ENCODE measurements around the gene ZSCAN21. TPM values are rescaled to one million over a fixed set of nuclear protein-coding genes. Genes with fewer than 3 reads are reported as not detected.

ZSCAN21 gene
- total and polyA plus RNA-seq, 7 donors = 6.8 to 25.6 (median 12.2) TPM

- Histone ChIP-seq H3K4me3 (no peak overlapping the region), H3K27ac (no peak overlapping the region), H3K36me3 (ENCODE audit: insufficient read depth in 1 of 2, low read depth in 1 of 2) (peaks cover 32 to 95% of the 10 kb centered on the region in 2 donors), H3K27me3 (ENCODE audit: insufficient read depth in 3 of 3, low read length in 2 of 3) (no peaks in the 10 kb centered on the region), H3K9me3 (peaks cover 25% of the 10 kb centered on the region), H3K4me1 (no peaks in the 10 kb centered on the region)
- no peak for DNase-seq
- intact Hi-C loops (cut with DNase I) = no loop called here
- TF ChIP-seq CTCF (IDR thresholded peaks at IDR 0.05) = no peak
- no peak for ATAC-seq
- 97 to 98% (median 98%) methylated on average over 10 of the region's 10 CpGs for WGBS, 3 donors
Measured at GRCh38 chr7:100072462-100072861, 22.9 kb downstream of the ZSCAN21 start.

- DNase-seq (no peak), ATAC-seq (no peak)
- no peak overlapping the region for H3K4me3 ChIP-seq
- WGBS, 3 donors = 95 to 99% (median 95%) methylated on average over 7 of the region's 7 CpGs
- no peak overlapping the region for H3K27ac ChIP-seq
- peaks cover 35 to 98% of the 10 kb centered on the region in 2 donors for H3K36me3 ChIP-seq (ENCODE audit: insufficient read depth in 1 of 2, low read depth in 1 of 2)
- H3K4me1 ChIP-seq = peaks cover 7% of the 10 kb centered on the region
- TF ChIP-seq CTCF (IDR thresholded peaks at IDR 0.05) = no peak
- intact Hi-C loops (cut with DNase I) = no loop called here
- H3K27me3 ChIP-seq (ENCODE audit: insufficient read depth in 3 of 3, low read length in 2 of 3) = no peaks in the 10 kb centered on the region
- peaks cover 25% of the 10 kb centered on the region for H3K9me3 ChIP-seq
Measured at GRCh38 chr7:100074841-100075240, 25.3 kb downstream of the ZSCAN21 start.

- peaks cover 23% of the 10 kb centered on the region for H3K9me3 ChIP-seq
- peaks cover 29 to 94% of the 10 kb centered on the region in 2 donors for H3K36me3 ChIP-seq (ENCODE audit: insufficient read depth in 1 of 2, low read depth in 1 of 2)
- no peak for DNase-seq
- no peak for TF ChIP-seq CTCF (IDR thresholded peaks at IDR 0.05)
- 92 to 94% (median 93%) methylated on average over 6 of the region's 6 CpGs for WGBS, 3 donors
- H3K4me3 ChIP-seq = no peak overlapping the region
- no peaks in the 10 kb centered on the region for H3K27me3 ChIP-seq (ENCODE audit: insufficient read depth in 3 of 3, low read length in 2 of 3)
- intact Hi-C loops (cut with DNase I) = no loop called here
- ATAC-seq = no peak
- H3K27ac ChIP-seq = no peak overlapping the region
- peaks cover 13% of the 10 kb centered on the region for H3K4me1 ChIP-seq
Measured at GRCh38 chr7:100075418-100075817, 25.8 kb downstream of the ZSCAN21 start.

GRCh38 chr7:100077205-100077604 lies 27.6 kb downstream of the ZSCAN21 start:
- Histone ChIP-seq H3K9me3 (peaks cover 5% of the 10 kb centered on the region), H3K4me1 (peaks cover 15% of the 10 kb centered on the region), H3K4me3 (no peak overlapping the region), H3K27ac (no peak overlapping the region), H3K27me3 (ENCODE audit: insufficient read depth in 3 of 3, low read length in 2 of 3) (no peaks in the 10 kb centered on the region), H3K36me3 (ENCODE audit: insufficient read depth in 1 of 2, low read depth in 1 of 2) (peaks cover 12 to 76% of the 10 kb centered on the region in 2 donors)
- TF ChIP-seq CTCF (IDR thresholded peaks at IDR 0.05) = no peak
- DNase-seq = no peak
- ATAC-seq = no peak
- intact Hi-C loops (cut with DNase I) = no loop called here
- WGBS, 3 donors = 92 to 95% (median 92%) methylated on average over 4 of the region's 4 CpGs

- no peak for ATAC-seq
- H3K4me1 ChIP-seq = peaks cover 15% of the 10 kb centered on the region
- WGBS, 3 donors = 74 to 85% (median 75%) methylated on average over 7 of the region's 7 CpGs
- peaks cover 3 to 57% of the 10 kb centered on the region in 2 donors for H3K36me3 ChIP-seq (ENCODE audit: insufficient read depth in 1 of 2, low read depth in 1 of 2)
- H3K27ac ChIP-seq = no peak overlapping the region
- intact Hi-C loops (cut with DNase I) = no loop called here
- DNase-seq = no peak
- no peaks in the 10 kb centered on the region for H3K9me3 ChIP-seq
- TF ChIP-seq CTCF (IDR thresholded peaks at IDR 0.05) = no peak
- peak overlapping the region; percentile 0 for H3K4me3 ChIP-seq
- no peaks in the 10 kb centered on the region for H3K27me3 ChIP-seq (ENCODE audit: insufficient read depth in 3 of 3, low read length in 2 of 3)
Measured at GRCh38 chr7:100079024-100079560, 29.5 kb downstream of the ZSCAN21 start.
